HAP-1 (cell line): ENCODE data around the gene WASL.

Experiments used
- DNase-seq, 2 experiments: peaks; one replicate each; pipeline ENCODE4 v3.0.0-alpha.2; 2016 to 2020; ENCODE audit warnings: low spot score in 2 of 2
- H3K27me3 ChIP-seq: fragments of 250-450 bp; sonication (Bioruptor Pico); 2 replicates; pipeline ENCODE4 v1.5.1; 2020; ENCODE audit warnings: low read depth, mild to moderate bottlenecking, moderate library complexity
- H3K36me3 ChIP-seq: fragments of 250-450 bp; sonication (Bioruptor Pico); replicated peaks from 2 replicates; pipeline ENCODE4 v1.5.1; 2020; ENCODE audit warnings: mild to moderate bottlenecking
- H3K4me1 ChIP-seq: fragments of 250-450 bp; sonication (Bioruptor Pico); 2 replicates; pipeline ENCODE4 v1.5.1; 2020; ENCODE audit warnings: mild to moderate bottlenecking
- H3K4me3 ChIP-seq: fragments of 250-450 bp; sonication (Bioruptor Pico); 2 replicates; pipeline ENCODE4 v1.5.1; 2020; ENCODE audit warnings: mild to moderate bottlenecking, moderate library complexity
- H3K9me3 ChIP-seq: fragments of 250-450 bp; sonication (Bioruptor Pico); 2 replicates; pipeline ENCODE4 v1.5.1; 2020; ENCODE audit warnings: mild to moderate bottlenecking, moderate library complexity
- in situ Hi-C: fragments of 300-500 bp; cut with MboI; formaldehyde crosslinking; loops from 3 replicates; pipeline ENCODE4 v1.14.3; 2020; ENCODE audit warnings: low sequenced_read_pairs, inconsistent platforms, mixed read lengths

WASL gene

DNA sequence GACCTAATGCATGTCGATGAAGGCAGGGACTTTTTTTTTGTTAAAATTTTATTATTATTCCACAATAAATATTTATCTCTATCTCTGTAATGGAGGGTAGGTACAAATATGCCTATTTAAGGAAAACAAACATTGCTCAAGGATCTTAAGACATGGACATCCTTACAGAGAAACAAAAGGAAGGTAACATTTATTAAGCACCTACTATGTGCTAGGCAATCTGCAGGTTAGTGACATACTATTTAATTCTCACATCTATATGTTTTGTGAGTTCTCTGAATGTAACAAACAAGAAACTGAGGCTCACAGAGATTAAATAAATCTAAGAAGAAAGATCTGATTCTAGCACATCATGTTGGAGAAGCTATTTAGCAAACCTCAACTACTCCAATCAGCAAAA lies 61.1 kb downstream of the WASL start:
- peaks cover 32% of the 10 kb centered on the region for H3K36me3 ChIP-seq
- no peaks in the 10 kb centered on the region for H3K9me3 ChIP-seq
- DNase-seq, result no peak
- H3K27me3 ChIP-seq, result no peaks in the 10 kb centered on the region
- in situ Hi-C loops, result no loop called here
- H3K4me1 ChIP-seq, result peaks cover 2% of the 10 kb centered on the region
- no peak overlapping the region for H3K4me3 ChIP-seq

DNA sequence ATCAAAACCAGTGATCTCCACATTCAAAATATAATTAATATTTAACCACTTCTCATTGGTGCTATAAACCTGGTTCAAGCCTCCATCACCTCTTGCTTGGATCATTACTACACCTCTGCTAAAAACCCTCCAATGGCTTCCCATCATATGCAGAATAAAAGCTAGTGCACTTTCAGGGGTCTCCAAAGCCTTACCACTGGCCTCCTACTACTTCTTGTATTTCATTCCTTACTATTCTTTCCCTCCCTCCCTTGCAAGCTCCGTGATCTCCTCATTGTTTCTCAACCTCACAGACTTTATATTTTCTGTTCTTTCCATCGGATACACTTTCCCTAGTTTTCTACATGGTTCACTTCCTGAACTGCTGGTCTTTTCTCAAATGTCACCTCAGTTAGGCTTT lies 61.6 kb downstream of the WASL start:
- Histone ChIP-seq H3K4me3 (no peak overlapping the region), H3K4me1 (peaks cover 2% of the 10 kb centered on the region), H3K36me3 (peaks cover 35% of the 10 kb centered on the region), H3K9me3 (no peaks in the 10 kb centered on the region), H3K27me3 (no peaks in the 10 kb centered on the region)
- DNase-seq, result no peak
- in situ Hi-C loops, result no loop called here

DNA sequence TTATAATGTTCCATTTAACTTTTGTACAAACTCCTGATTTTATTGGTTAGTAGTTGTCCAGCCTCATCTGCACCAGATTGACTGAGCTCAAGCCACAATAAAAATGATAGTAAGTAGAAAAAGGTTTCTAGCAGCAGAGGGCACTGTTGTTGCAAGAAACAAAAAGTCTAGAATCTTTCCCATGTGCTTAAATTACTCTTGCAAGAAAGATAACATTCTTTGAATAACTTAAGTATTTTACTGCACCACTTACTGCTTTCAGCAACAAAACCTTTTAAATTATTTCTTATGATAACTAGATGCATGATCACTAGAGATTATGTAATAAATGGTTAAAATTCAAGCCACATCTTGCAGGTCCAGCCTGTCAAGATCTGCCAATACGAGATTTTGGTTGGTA lies 66.1 kb downstream of the WASL start:
- no peaks in the 10 kb centered on the region for H3K9me3 ChIP-seq
- in situ Hi-C loops, result no loop called here
- DNase-seq, result peak; percentile 39 to 84
- peaks cover 31% of the 10 kb centered on the region for H3K36me3 ChIP-seq
- H3K4me3 ChIP-seq, result no peak overlapping the region
- peaks cover 5% of the 10 kb centered on the region for H3K4me1 ChIP-seq
- no peaks in the 10 kb centered on the region for H3K27me3 ChIP-seq

DNA sequence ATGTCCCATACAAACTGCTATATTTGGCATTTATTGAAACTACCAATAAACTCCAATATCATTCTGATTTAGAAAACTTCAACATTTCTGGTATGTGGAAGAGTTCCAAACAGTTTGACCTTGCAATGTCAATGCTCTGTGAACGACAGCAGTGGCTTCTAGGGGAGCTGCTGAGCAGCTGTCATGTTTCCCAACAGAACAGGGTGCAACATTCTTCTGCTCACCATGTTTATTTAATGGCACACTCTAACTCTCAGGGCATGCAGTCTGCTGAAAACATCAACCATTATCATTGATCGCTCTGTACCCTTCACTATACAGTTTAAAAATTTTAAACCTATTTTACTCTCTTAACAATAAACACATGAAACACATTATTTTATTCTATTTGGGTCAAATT lies 67.2 kb downstream of the WASL start:
- H3K4me1 ChIP-seq, result peaks cover 5% of the 10 kb centered on the region
- peaks cover 30% of the 10 kb centered on the region for H3K36me3 ChIP-seq
- no peak overlapping the region for H3K4me3 ChIP-seq
- no peaks in the 10 kb centered on the region for H3K27me3 ChIP-seq
- in situ Hi-C loops, result no loop called here
- no peaks in the 10 kb centered on the region for H3K9me3 ChIP-seq
- DNase-seq, result no peak

DNA sequence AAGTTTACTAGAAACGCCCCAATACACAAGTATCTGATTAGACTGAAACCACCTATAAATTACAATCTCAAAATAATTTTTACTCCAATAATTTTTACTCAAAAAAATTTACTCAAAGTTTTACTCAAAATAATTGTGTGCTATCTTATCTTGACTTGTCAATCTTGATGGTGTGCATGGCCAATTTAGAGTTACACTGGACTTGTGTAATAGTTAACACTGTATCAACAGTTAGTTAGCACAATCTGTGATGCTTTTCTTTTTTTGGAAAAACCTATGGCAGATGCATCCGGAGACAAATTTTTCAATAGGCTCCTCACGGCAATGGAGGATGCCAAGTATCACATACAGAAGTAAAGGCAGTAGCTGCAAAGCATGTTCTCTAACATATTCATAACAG lies 68.2 kb downstream of the WASL start:
- H3K9me3 ChIP-seq, result no peaks in the 10 kb centered on the region
- in situ Hi-C loops, result no loop called here
- DNase-seq, result no peak
- H3K27me3 ChIP-seq, result no peaks in the 10 kb centered on the region
- H3K36me3 ChIP-seq, result peaks cover 30% of the 10 kb centered on the region
- peaks cover 5% of the 10 kb centered on the region for H3K4me1 ChIP-seq
- no peak overlapping the region for H3K4me3 ChIP-seq

DNA sequence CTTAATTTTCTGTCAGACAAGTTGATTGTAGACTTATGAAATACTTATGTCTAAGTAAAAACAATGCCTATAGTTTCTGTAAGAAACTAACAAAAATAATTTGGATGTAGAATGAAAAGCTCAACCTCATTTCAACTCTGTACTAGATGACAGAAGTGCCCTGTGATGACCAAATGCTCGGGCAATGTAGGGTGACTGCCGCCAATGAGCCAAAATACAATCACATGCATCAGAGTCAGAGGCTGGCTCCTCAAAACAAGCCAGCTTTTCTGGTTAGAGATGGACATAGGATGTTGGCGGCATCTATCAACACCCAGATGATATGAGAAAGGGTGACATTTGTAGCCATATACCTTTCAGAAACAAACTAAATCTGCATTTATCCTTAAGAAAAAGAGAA lies 69.2 kb downstream of the WASL start:
- in situ Hi-C loops, result no loop called here
- no peak for DNase-seq
- H3K4me3 ChIP-seq, result no peak overlapping the region
- H3K36me3 ChIP-seq, result peaks cover 27% of the 10 kb centered on the region
- H3K9me3 ChIP-seq, result no peaks in the 10 kb centered on the region
- peaks cover 5% of the 10 kb centered on the region for H3K4me1 ChIP-seq
- no peaks in the 10 kb centered on the region for H3K27me3 ChIP-seq

DNA sequence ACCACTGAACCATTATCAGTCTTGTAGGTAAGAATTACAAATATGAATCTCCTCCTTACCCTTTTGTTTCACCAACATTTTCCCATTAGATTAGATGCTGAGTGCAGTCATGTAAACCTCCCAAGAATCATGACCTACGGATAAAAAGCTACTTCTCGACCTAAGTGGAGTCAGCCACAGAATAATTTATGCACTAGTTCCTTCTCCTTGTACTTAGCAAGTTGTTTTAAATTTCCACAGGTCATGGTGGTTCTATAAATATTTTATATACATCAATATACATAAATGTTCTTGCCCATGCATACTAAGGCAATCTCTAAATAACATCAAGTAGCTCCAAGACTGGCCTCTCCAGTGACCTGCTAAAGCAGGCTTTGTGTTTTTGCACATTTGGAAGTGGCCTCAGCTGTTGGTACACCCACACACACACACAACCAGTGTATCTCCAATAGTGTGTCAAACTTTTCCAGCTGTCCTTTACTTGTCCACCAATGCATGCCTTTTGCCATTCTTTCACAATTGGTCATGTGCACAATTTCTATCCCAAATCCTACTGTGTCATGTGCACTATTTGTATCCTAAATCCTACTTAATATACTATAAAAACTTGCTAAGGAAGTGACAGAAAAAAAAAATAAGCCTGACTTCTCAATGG lies 71.6 kb downstream of the WASL start:
- Histone ChIP-seq H3K9me3 (no peaks in the 10 kb centered on the region), H3K4me1 (peaks cover 3% of the 10 kb centered on the region; the same call in 1 of the 2 replicates), H3K4me3 (no peak overlapping the region), H3K27me3 (no peaks in the 10 kb centered on the region), H3K36me3 (peaks cover 20% of the 10 kb centered on the region)
- in situ Hi-C loops, result no loop called here
- no peak for DNase-seq

DNA sequence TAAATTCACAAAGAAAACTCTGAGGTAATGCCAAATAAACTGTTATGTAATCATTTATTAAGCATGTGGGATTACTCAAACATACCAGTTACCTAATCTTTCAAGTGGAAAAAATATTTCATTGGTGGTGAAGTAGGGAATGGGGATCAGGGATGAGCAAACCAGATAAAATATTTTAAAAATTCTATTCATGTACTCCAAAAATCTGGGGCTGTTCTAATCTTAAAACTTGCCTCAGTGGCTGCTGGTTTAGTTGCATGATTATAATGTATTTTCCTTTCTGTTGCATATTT lies 73.7 kb downstream of the WASL start:
- Histone ChIP-seq H3K9me3 (no peaks in the 10 kb centered on the region), H3K4me1 (peaks cover 2% of the 10 kb centered on the region; the same call in 1 of the 2 replicates), H3K27me3 (no peaks in the 10 kb centered on the region), H3K36me3 (peaks cover 1% of the 10 kb centered on the region; the same call in 1 of the 2 replicates), H3K4me3 (no peak overlapping the region)
- in situ Hi-C loops, result no loop called here
- DNase-seq, result no peak

DNA sequence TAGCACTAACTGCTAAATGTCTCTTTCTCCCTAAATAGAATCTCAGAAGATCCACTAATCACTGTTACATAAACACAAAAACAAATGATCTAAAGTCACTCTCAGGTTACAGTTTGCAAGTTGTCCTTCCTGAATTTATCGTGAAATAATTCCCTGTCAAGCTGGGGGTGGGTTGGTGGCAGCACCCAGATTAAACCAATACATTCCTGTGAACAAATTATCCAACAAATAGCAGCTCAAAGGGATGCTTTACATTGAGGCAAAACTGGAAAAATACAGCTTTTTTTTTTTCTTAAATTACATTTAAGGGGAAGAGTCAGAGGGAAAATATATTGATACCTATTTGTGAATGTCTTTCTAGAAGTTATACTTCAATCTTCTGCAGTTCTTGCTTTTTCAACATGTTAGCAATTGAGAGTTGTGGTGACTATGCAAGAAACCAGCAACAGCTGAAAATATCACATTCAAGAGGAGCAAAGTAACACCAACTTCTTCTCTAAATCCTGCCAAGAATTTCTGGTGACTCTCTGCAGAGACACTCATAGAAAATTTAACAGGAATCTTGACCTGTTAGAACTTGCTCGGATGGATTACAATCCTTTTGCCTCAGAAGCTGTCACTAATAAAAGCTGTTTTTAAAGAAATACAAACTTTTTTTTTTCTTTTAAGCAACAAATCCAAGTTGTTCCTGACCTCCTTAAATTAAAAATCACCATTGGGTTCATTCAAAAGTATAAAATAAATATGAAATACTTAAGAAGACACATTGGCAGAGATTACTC lies 74.2 kb downstream of the WASL start:
- DNase-seq, result no peak
- Histone ChIP-seq H3K27me3 (no peaks in the 10 kb centered on the region), H3K36me3 (no peaks in the 10 kb centered on the region), H3K9me3 (no peaks in the 10 kb centered on the region), H3K4me3 (no peak overlapping the region), H3K4me1 (no peaks in the 10 kb centered on the region)
- in situ Hi-C loops, result no loop called here

DNA sequence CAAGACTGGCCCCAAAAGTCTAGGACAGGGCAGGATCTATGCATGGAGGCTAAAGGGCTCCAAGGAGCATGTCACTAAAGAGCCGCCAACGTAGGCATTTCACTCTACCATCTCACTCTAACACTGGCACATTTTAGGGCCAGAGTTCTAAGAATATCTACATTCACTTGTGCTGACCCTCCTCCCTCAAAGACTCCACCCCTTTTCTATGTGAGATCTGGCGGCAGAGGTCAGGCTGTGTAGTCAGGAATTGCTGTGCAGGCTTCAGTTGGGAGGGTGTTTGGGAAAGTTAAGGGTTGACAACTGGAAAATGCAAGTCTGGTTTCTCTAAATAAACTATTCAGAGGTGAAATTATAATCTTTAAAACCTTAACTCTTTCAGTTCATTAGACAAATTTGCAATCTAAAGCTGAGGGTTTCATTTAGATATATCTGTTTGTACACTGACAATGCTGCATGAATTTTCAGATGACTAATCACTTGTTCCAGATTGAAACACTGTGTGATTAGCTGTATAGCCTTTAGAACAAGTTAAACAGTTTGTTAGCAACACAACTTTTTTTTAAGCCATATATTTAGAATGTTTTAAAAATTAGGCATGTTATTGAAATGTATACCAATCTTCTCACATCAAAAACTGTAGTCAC lies 74.9 kb downstream of the WASL start:
- no peaks in the 10 kb centered on the region for H3K27me3 ChIP-seq
- H3K4me3 ChIP-seq, result no peak overlapping the region
- no peaks in the 10 kb centered on the region for H3K36me3 ChIP-seq
- H3K4me1 ChIP-seq, result no peaks in the 10 kb centered on the region
- no peak for DNase-seq
- no peaks in the 10 kb centered on the region for H3K9me3 ChIP-seq
- in situ Hi-C loops, result no loop called here

DNA sequence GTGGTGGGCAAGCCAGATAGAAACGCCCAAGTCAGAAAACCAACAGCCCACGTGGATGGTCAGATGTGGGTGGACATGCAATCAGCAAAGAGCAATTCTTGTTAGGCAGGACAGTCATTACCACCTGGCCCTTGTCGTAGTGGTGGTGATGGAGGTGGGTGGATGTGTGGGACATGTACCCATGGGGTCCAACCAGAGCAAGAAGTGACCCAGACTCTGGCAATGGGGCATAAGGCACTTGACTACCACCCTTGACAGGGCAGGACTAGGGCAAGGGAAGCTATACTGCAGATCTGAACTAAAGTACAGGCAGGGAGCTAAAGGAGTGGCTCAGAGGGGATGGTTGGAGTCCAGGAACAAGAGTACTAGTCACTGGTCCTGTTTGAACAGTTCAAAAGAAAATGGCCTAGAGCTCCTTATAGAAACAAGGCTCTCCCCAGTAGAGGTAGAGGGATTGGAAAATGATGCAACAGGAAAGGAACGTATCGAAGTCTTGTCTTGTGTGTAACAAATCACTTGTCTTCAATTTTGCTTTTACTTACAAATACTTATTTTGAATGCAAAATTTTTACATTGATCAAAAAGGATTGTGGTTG lies 75.6 kb downstream of the WASL start:
- H3K9me3 ChIP-seq, result no peaks in the 10 kb centered on the region
- in situ Hi-C loops, result no loop called here
- H3K36me3 ChIP-seq, result no peaks in the 10 kb centered on the region
- no peaks in the 10 kb centered on the region for H3K4me1 ChIP-seq
- H3K4me3 ChIP-seq, result no peak overlapping the region
- no peak for DNase-seq
- no peaks in the 10 kb centered on the region for H3K27me3 ChIP-seq

DNA sequence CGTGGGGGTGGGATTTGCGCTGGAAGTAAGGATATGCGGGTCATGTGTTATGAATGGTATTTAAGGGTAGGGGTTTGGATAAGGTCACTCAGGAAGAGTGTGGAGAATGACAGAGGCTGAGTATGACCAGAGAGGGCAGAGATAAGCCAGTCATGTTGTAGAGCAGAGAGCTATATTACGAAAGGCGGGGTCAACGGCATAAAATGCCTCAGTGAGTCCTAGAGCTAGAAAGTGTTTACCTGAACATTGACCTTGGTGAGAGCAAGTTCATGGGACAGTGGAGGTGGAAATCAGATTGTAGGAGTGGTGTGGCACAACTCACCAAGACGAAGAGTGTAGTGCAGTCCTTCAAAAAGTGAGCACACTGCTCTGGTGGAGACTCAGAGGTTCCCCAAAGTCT lies 79.3 kb downstream of the WASL start:
- in situ Hi-C loops, result no loop called here
- Histone ChIP-seq H3K27me3 (no peaks in the 10 kb centered on the region), H3K4me1 (peaks cover 3% of the 10 kb centered on the region), H3K4me3 (no peak overlapping the region), H3K9me3 (no peaks in the 10 kb centered on the region), H3K36me3 (no peaks in the 10 kb centered on the region)
- no peak for DNase-seq

DNA sequence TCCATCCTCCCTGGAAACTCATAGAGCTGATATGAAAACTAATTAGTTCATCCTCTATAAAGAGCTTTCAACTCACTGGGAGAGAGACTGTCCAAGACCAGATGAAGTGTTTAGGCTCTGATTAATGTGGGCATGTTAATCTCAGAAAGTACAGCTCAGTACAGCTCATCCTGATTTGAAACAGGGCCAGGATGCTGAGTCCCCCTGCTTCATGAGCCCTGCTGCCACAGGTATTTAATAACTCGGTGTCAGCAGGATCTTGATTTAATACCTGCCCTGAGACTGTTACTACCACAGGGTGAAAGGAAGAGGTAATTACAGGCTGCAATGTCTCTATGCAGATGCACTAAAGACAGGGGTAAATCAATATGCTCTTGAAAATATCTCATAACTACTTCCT lies 82.3 kb downstream of the WASL start:
- no peak overlapping the region for H3K4me3 ChIP-seq
- in situ Hi-C loops, result no loop called here
- no peaks in the 10 kb centered on the region for H3K36me3 ChIP-seq
- no peaks in the 10 kb centered on the region for H3K9me3 ChIP-seq
- H3K4me1 ChIP-seq, result peaks cover 3% of the 10 kb centered on the region
- DNase-seq, result no peak
- H3K27me3 ChIP-seq, result no peaks in the 10 kb centered on the region

DNA sequence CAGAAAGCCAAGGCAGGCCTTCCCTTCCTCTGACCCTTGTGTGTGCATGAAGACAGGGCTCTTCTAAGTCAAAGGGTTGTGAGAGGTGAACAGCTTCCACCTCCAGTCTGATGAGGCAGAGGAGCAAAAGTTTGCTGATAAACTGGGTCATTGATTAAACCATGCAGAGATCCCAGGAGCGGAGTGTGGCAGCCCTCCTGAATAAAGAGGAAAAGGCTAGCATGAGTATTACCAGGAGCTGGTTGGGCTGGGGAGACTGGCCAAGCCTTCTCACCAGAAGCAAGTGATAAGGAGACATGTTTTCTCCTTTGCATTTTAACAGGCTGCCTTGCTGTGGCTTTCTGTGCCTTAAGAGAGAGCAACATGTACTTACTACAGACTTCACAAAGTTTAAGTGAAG lies 82.9 kb downstream of the WASL start:
- DNase-seq, result no peak
- H3K4me1 ChIP-seq, result peaks cover 3% of the 10 kb centered on the region
- no peak overlapping the region for H3K4me3 ChIP-seq
- no peaks in the 10 kb centered on the region for H3K36me3 ChIP-seq
- H3K27me3 ChIP-seq, result no peaks in the 10 kb centered on the region
- no peaks in the 10 kb centered on the region for H3K9me3 ChIP-seq
- in situ Hi-C loops, result no loop called here
